GM23338 (cell line): ENCODE data around the gene IRF8.

Experiments used
- CREB1 ChIP-seq: fragments of 250-450 bp; sonication (Bioruptor Pico); IDR thresholded peaks from 2 replicates; pipeline ENCODE4 v1.5.0; 2020; ENCODE audit warnings: low read depth, mild to moderate bottlenecking, moderate library complexity
- EZH2 ChIP-seq: fragments of 200-600 bp; sonication (generic); IDR thresholded peaks from one replicate; pipeline ENCODE4 v1.8.0; 2017; ENCODE audit warnings: antibody characterized with exemption, mild to moderate bottlenecking, low read depth; ENCODE audit not compliant: unreplicated experiment
- EZH2phosphoT487 ChIP-seq: fragments of 200-600 bp; sonication (generic); IDR thresholded peaks from one replicate; pipeline ENCODE4 v1.8.1; 2018; ENCODE audit warnings: antibody characterized with exemption; ENCODE audit not compliant: unreplicated experiment
- JUNB ChIP-seq: IDR thresholded peaks from one replicate; pipeline ENCODE4 v1.6.1; 2016; ENCODE audit warnings: antibody characterized with exemption; ENCODE audit not compliant: unreplicated experiment
- NANOG ChIP-seq: IDR thresholded peaks from 2 replicates; pipeline ENCODE4 v1.6.1; 2016; ENCODE audit warnings: antibody characterized with exemption, borderline replicate concordance
- POLR2AphosphoS5 ChIP-seq: IDR thresholded peaks from 2 replicates; pipeline ENCODE4 v1.6.1; 2016; ENCODE audit warnings: antibody characterized with exemption, low read depth
- STAT1 ChIP-seq: IDR thresholded peaks from one replicate; pipeline ENCODE4 v1.6.1; 2016; ENCODE audit warnings: antibody characterized with exemption; ENCODE audit not compliant: unreplicated experiment
- ZNF114 ChIP-seq: fragments of 250-450 bp; sonication (Bioruptor Pico); IDR thresholded peaks from 2 replicates; pipeline ENCODE4 v1.5.0; 2020; ENCODE audit warnings: mild to moderate bottlenecking, moderate library complexity
- ZNF331 ChIP-seq: fragments of 250-450 bp; sonication (Bioruptor Pico); IDR thresholded peaks from 2 replicates; pipeline ENCODE4 v1.5.0; 2020; ENCODE audit warnings: low read depth, mild to moderate bottlenecking, moderate library complexity
- TF ChIP-seq, protein P1 (sequence below), 2 experiments: fragments of 200-600 bp in 1 of 2; sonication (generic) in 1 of 2; conservative IDR thresholded peaks; 2 replicates each; pipeline versions ENCODE4 v1.5.1 to v1.6.1; 2016 to 2017; ENCODE audit warnings: antibody characterized with exemption in 2 of 2, low read depth in 2 of 2, mild to moderate bottlenecking in 2 of 2, moderate library complexity in 1 of 2
- TF ChIP-seq, protein P2 (sequence below): IDR thresholded peaks from one replicate; pipeline ENCODE4 v1.6.1; 2018; ENCODE audit warnings: antibody characterized with exemption; ENCODE audit not compliant: unreplicated experiment
- TF ChIP-seq, protein P3 (sequence below): fragments of 250-450 bp; sonication (Bioruptor Pico); IDR thresholded peaks from 2 replicates; pipeline ENCODE4 v1.5.0; 2020; ENCODE audit warnings: mild to moderate bottlenecking, moderate library complexity
- TF ChIP-seq, protein P4 (sequence below): IDR thresholded peaks from 2 replicates; pipeline ENCODE4 v1.6.1; 2016; ENCODE audit warnings: antibody characterized with exemption

DNA sequence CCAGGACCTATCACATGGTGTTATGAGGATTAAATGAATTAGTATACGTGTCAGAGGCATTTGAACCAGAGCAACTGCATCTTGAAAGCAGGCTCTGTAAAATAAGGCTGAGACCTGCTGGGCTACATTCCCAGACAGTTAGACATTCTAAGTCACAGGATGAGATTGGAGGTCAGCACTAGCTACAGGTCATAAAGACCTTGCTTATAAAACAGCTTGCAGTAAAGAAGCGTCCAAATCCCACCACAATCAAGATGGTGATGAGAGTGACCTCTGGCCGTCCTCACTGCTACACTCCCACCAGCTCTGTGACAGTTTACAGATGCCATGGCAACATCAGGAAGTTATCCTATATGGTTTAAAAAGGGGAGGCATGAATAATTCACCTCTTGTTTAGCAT lies 71.8 kb downstream of the IRF8 start:
- TF ChIP-seq, protein P1, sequence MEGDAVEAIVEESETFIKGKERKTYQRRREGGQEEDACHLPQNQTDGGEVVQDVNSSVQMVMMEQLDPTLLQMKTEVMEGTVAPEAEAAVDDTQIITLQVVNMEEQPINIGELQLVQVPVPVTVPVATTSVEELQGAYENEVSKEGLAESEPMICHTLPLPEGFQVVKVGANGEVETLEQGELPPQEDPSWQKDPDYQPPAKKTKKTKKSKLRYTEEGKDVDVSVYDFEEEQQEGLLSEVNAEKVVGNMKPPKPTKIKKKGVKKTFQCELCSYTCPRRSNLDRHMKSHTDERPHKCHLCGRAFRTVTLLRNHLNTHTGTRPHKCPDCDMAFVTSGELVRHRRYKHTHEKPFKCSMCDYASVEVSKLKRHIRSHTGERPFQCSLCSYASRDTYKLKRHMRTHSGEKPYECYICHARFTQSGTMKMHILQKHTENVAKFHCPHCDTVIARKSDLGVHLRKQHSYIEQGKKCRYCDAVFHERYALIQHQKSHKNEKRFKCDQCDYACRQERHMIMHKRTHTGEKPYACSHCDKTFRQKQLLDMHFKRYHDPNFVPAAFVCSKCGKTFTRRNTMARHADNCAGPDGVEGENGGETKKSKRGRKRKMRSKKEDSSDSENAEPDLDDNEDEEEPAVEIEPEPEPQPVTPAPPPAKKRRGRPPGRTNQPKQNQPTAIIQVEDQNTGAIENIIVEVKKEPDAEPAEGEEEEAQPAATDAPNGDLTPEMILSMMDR (conservative IDR thresholded peaks at IDR 0.05; ENCODE audit: low read depth in 2 of 2) = no peak
- TF ChIP-seq POLR2AphosphoS5 (no peak), EZH2phosphoT487 (no peak), CREB1 (CRISPR knock-in tag) (no peak), EZH2 (no peak), STAT1 (no peak), NANOG (no peak), ZNF331 (CRISPR knock-in tag) (no peak), JUNB (no peak), ZNF114 (CRISPR knock-in tag) (no peak)
- TF ChIP-seq, protein P2, sequence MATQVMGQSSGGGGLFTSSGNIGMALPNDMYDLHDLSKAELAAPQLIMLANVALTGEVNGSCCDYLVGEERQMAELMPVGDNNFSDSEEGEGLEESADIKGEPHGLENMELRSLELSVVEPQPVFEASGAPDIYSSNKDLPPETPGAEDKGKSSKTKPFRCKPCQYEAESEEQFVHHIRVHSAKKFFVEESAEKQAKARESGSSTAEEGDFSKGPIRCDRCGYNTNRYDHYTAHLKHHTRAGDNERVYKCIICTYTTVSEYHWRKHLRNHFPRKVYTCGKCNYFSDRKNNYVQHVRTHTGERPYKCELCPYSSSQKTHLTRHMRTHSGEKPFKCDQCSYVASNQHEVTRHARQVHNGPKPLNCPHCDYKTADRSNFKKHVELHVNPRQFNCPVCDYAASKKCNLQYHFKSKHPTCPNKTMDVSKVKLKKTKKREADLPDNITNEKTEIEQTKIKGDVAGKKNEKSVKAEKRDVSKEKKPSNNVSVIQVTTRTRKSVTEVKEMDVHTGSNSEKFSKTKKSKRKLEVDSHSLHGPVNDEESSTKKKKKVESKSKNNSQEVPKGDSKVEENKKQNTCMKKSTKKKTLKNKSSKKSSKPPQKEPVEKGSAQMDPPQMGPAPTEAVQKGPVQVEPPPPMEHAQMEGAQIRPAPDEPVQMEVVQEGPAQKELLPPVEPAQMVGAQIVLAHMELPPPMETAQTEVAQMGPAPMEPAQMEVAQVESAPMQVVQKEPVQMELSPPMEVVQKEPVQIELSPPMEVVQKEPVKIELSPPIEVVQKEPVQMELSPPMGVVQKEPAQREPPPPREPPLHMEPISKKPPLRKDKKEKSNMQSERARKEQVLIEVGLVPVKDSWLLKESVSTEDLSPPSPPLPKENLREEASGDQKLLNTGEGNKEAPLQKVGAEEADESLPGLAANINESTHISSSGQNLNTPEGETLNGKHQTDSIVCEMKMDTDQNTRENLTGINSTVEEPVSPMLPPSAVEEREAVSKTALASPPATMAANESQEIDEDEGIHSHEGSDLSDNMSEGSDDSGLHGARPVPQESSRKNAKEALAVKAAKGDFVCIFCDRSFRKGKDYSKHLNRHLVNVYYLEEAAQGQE = no peak
- TF ChIP-seq, protein P3, sequence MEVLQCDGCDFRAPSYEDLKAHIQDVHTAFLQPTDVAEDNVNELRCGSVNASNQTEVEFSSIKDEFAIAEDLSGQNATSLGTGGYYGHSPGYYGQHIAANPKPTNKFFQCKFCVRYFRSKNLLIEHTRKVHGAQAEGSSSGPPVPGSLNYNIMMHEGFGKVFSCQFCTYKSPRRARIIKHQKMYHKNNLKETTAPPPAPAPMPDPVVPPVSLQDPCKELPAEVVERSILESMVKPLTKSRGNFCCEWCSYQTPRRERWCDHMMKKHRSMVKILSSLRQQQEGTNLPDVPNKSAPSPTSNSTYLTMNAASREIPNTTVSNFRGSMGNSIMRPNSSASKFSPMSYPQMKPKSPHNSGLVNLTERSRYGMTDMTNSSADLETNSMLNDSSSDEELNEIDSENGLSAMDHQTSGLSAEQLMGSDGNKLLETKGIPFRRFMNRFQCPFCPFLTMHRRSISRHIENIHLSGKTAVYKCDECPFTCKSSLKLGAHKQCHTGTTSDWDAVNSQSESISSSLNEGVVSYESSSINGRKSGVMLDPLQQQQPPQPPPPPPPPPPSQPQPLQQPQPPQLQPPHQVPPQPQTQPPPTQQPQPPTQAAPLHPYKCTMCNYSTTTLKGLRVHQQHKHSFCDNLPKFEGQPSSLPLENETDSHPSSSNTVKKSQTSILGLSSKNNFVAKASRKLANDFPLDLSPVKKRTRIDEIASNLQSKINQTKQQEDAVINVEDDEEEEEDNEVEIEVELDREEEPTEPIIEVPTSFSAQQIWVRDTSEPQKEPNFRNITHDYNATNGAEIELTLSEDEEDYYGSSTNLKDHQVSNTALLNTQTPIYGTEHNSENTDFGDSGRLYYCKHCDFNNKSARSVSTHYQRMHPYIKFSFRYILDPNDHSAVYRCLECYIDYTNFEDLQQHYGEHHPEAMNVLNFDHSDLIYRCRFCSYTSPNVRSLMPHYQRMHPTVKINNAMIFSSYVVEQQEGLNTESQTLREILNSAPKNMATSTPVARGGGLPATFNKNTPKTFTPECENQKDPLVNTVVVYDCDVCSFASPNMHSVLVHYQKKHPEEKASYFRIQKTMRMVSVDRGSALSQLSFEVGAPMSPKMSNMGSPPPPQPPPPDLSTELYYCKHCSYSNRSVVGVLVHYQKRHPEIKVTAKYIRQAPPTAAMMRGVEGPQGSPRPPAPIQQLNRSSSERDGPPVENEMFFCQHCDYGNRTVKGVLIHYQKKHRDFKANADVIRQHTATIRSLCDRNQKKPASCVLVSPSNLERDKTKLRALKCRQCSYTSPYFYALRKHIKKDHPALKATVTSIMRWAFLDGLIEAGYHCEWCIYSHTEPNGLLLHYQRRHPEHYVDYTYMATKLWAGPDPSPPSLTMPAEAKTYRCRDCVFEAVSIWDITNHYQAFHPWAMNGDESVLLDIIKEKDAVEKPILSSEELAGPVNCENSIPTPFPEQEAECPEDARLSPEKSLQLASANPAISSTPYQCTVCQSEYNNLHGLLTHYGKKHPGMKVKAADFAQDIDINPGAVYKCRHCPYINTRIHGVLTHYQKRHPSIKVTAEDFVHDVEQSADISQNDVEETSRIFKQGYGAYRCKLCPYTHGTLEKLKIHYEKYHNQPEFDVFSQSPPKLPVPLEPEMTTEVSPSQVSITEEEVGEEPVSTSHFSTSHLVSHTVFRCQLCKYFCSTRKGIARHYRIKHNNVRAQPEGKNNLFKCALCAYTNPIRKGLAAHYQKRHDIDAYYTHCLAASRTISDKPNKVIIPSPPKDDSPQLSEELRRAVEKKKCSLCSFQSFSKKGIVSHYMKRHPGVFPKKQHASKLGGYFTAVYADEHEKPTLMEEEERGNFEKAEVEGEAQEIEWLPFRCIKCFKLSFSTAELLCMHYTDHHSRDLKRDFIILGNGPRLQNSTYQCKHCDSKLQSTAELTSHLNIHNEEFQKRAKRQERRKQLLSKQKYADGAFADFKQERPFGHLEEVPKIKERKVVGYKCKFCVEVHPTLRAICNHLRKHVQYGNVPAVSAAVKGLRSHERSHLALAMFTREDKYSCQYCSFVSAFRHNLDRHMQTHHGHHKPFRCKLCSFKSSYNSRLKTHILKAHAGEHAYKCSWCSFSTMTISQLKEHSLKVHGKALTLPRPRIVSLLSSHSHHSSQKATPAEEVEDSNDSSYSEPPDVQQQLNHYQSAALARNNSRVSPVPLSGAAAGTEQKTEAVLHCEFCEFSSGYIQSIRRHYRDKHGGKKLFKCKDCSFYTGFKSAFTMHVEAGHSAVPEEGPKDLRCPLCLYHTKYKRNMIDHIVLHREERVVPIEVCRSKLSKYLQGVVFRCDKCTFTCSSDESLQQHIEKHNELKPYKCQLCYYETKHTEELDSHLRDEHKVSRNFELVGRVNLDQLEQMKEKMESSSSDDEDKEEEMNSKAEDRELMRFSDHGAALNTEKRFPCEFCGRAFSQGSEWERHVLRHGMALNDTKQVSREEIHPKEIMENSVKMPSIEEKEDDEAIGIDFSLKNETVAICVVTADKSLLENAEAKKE (CRISPR knock-in tag) = no peak
- TF ChIP-seq, protein P4, sequence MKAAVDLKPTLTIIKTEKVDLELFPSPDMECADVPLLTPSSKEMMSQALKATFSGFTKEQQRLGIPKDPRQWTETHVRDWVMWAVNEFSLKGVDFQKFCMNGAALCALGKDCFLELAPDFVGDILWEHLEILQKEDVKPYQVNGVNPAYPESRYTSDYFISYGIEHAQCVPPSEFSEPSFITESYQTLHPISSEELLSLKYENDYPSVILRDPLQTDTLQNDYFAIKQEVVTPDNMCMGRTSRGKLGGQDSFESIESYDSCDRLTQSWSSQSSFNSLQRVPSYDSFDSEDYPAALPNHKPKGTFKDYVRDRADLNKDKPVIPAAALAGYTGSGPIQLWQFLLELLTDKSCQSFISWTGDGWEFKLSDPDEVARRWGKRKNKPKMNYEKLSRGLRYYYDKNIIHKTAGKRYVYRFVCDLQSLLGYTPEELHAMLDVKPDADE = no peak
